Activated T-cell treated with anti-CD3 and anti-CD28 coated beads, Interleukin-2, amount 50 U/mL, for 1 hour (primary cell): ENCODE results near the gene AXIN1.

Experiments
- DNase-seq: peaks from one replicate; pipeline ENCODE4 v3.0.0-alpha.2; 2020

AXIN1 gene

GRCh38 chr16:325375-326145 lies 27.0 kb downstream of the AXIN1 start:
- DNase-seq, result no peak

GRCh38 chr16:324451-325334 lies 27.8 kb downstream of the AXIN1 start:
- DNase-seq, result peak; percentile 80

GRCh38 chr16:324201-324450 lies 28.4 kb downstream of the AXIN1 start:
- DNase-seq, result no peak

DNA sequence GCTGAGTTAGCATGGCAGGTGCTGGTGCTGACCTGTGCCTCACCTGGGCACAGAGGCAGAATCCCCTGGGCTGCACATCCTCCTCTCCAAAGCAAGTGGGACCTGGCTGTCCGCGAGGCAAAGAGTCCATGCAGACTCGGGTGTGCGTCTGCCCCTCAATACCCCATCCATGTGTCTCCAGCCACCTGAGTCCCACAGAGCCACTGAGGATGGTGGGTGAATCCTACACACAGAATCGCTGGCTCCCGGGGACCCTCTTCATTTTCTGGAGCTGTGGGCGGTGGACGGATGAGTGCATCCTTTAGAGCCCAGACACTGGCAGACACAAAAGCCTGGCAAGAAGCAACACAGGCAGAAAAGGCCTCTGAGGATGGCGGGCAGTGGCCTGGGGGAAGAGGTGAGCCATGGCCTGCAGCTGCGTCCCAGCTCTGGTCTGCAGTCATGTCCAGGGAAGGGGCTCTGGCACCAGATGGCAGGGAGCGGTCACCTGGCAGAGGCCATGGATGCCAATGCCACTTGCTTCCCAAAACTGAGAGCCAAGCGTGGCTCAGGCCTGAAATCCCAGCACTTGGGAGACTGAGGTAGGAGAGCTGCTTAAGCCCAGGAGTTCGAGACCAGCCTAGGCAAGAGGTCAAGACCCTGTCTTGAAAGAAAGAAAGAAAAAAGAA lies 29.9 kb downstream of the AXIN1 start:
- no peak for DNase-seq

- no peak for DNase-seq
Observed at GRCh38 chr16:321532-321931, 31.0 kb downstream of the AXIN1 start.

- no peak for DNase-seq
Observed at GRCh38 chr16:320206-320605, 32.3 kb downstream of the AXIN1 start.

- no peak for DNase-seq
Observed at GRCh38 chr16:318628-319027, 33.9 kb downstream of the AXIN1 start.

- no peak for DNase-seq
Observed at GRCh38 chr16:317583-317982, 34.9 kb downstream of the AXIN1 start.

- DNase-seq, result no peak
Observed at GRCh38 chr16:316741-317464, 35.6 kb downstream of the AXIN1 start.

GRCh38 chr16:314795-315299 lies 37.7 kb downstream of the AXIN1 start:
- no peak for DNase-seq

DNA sequence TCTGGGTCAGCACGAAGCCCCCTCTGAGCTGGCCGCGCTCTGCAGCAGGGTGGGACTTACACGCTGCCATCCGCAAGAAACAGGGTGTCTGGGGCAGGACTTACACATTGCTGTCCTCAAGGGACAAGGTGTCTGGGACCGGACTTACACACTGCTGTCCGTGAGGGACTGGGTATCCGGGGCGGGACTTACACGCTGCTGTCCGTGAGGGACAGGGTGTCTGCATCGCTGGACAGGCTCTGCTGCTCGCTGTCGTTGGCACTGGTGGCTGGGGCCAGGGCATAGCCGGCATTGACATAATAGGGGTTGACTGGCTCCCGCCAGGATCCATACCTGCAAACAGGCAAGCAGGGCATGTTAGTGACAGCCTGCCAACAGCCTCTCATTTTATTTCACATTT lies 38.2 kb downstream of the AXIN1 start:
- no peak for DNase-seq

GRCh38 chr16:311725-312124 lies 40.8 kb downstream of the AXIN1 start:
- DNase-seq, result no peak

GRCh38 chr16:309476-309875 lies 43.0 kb downstream of the AXIN1 start:
- DNase-seq, result no peak

- no peak for DNase-seq
Observed at GRCh38 chr16:307691-308312, 44.7 kb downstream of the AXIN1 start.

DNA sequence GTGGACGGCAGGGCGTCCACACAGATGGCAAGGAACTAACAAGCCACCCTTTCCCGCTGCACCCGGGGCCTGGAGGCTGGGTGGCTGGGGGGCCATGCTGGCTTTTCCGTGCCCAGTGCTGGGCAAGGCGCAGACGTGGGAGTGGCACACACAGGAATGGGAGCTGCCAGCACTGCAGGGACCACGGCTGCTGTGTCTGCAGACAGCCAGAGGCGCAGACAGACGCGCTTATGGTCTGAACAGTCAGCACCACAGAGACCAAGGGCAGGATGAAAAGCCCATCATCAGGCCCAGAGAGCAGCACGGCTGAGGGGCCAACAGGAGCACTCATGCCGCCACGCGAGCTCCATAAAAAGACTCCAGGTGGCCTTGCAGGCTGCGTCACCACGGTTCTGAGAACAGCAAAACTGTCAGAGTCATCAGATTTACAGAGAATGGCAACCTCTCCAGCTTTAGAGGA lies 45.6 kb downstream of the AXIN1 start:
- no peak for DNase-seq

DNA sequence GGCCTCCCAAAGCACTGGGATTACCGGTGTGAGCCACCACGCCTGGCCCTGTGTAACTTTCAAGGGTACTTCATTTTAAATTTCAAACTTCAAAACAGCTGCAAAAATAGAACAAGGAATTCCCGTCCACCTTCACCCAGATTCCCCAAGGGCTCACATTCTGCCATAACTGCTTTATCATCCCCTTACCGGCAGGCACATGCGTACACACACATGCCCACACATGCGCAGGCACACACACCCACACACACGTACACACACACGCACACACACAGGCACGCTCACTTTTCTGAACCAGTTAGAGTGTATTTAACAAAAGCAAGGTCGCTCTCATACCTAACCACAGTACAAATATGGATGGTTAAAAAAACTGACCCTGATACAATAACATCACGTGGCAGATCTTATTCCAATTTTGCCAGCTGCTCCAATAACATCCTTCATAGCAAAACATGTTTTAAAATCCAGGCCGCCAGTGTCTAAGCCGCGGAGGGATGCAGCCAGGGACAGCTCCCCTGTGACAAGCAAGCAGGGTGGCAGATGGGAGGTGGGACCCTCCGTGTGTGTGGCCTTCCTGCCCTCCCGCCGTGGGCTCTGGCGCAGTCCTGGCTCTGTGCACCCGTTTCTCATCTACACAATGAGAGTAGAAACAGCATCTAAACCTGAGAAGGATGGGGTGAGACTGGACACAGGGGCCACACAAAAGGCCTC lies 46.5 kb downstream of the AXIN1 start:
- DNase-seq, result no peak

DNA sequence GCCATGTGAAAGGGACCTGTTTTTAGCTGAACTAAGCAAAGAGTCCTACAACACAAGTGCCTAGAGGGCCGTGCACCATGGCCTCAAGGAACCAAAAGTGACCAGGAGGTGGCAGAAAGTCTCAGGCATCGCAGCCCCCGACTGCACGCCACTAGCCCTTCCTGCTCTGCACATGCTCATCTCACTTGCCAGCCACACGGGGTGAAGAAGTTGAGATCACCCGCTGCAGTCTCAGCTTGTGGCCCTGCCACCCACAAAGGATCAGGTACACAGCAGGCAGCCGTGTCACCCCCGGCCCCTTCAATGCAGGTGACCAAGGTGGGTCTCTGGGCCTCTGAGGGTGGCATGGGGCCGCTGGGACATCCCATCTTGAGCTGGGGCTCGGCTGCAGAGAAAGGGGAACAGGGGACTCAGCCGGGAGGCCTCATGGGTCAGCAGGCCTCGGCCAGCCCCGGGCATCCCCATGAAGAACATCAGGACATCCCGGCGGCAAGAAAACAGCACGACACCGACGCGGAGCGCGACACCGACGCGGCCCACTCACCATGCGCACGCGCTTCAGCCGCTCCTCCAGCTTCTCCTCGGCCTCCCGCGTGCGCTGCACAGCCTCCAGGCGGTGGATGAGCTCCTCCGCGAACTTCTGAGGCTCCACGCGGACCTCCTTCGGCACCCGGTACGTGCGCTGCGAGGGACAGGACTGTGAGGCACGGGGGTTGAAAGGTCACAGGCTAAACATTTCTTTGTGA lies 48.6 kb downstream of the AXIN1 start:
- DNase-seq, result no peak

DNA sequence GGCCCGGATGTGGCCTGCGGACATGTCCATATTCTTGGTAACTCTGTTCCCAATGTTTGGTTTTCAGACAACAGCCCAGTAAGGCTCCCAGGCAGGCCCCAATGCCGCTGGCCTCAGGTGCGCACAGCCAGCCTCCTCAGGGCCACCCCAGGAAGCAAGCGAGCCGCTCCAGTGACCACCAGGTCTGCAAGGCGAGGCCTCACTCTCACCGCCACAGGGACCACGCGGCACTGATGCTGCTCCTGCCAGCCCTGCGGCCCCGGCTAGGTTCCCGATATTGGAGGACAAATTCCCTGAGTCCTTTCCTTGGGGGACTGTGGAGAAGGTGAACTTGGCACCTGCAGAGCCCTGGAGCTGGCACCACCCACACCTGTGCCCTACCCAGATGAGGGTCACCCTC lies 50.6 kb downstream of the AXIN1 start:
- DNase-seq, result no peak

- no peak for DNase-seq
Observed at GRCh38 chr16:301235-301634, 51.3 kb downstream of the AXIN1 start.

GRCh38 chr16:297832-298231 lies 54.7 kb downstream of the AXIN1 start:
- DNase-seq, result no peak
